K562 (cell line): ENCODE data around the gene RCOR1.
"Not testable (repeated sequence)": the region's sequence is repeated elsewhere in the genome, so short reads cannot be mapped to it uniquely, and the experiment has no call there.

Experiments used
- CTCF ChIP-seq, 3 experiments: IDR thresholded peaks in 2 of 3; conservative IDR thresholded peaks in 1 of 3; 2 replicates each; pipeline ENCODE4 v1.5.1; 2011 to 2012; ENCODE audit warnings: low read length in 3 of 3, mild to moderate bottlenecking in 3 of 3, control low read depth in 2 of 3, improper control_type of control experiment in 1 of 3, inconsistent platforms in 1 of 3, low read depth in 1 of 3, mixed read lengths in 1 of 3, moderate library complexity in 1 of 3; ENCODE audit not compliant: insufficient read depth in 2 of 3
- GATAD2A ChIP-seq: fragments of 450-650 bp; IDR thresholded peaks from 2 replicates; pipeline ENCODE4 v1.6.1; 2017
- NKRF ChIP-seq: fragments of 450-650 bp; IDR thresholded peaks from 2 replicates; pipeline ENCODE4 v1.6.1; 2016; ENCODE audit warnings: borderline replicate concordance
- PHF20 ChIP-seq: fragments of 450-650 bp; IDR thresholded peaks from 2 replicates; pipeline ENCODE4 v1.6.1; 2018; ENCODE audit not compliant: partially characterized antibody
- SIN3A ChIP-seq, 2 experiments: fragments of 150-350 bp in 1 of 2; IDR thresholded peaks; 2 replicates each; pipeline ENCODE4 v1.6.1; 2011 to 2016; ENCODE audit warnings: borderline replicate concordance in 2 of 2, low read depth in 2 of 2, low read length in 2 of 2, mild to moderate bottlenecking in 2 of 2, moderate library complexity in 2 of 2; ENCODE audit not compliant: control insufficient read depth in 1 of 2
- TF ChIP-seq, protein P1 (sequence below): sonication (generic); formaldehyde crosslinking; IDR thresholded peaks from 2 replicates; pipeline ENCODE4 v1.8.1; 2023; ENCODE audit warnings: mild to moderate bottlenecking, missing genetic modification reagents, moderate library complexity

- not testable (repeated sequence) for TF ChIP-seq NKRF; PHF20; SIN3A (IDR thresholded peaks at IDR 0.05; ENCODE audit: borderline replicate concordance in 2 of 2, control insufficient read depth in 1 of 2, low read depth in 2 of 2, low read length in 2 of 2); CTCF (IDR thresholded peaks at IDR 0.05 in 2 of 3, conservative IDR thresholded peaks at IDR 0.05 in 1 of 3; ENCODE audit: insufficient read depth in 2 of 3, low read depth in 1 of 3, low read length in 3 of 3)
- TF ChIP-seq GATAD2A = 0 out of 2 replicates have a peak, but pooled peaks have one; percentile 48
- TF ChIP-seq, protein P1, sequence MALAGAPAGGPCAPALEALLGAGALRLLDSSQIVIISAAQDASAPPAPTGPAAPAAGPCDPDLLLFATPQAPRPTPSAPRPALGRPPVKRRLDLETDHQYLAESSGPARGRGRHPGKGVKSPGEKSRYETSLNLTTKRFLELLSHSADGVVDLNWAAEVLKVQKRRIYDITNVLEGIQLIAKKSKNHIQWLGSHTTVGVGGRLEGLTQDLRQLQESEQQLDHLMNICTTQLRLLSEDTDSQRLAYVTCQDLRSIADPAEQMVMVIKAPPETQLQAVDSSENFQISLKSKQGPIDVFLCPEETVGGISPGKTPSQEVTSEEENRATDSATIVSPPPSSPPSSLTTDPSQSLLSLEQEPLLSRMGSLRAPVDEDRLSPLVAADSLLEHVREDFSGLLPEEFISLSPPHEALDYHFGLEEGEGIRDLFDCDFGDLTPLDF (CRISPR knock-in tag) = not testable (repeated sequence)
Observed at GRCh38 chr14:102550927-102551401, 41.5 kb upstream of the RCOR1 start.
